Measurements from ENCODE around the gene DCUN1D4.

DCUN1D4 gene

DNA sequence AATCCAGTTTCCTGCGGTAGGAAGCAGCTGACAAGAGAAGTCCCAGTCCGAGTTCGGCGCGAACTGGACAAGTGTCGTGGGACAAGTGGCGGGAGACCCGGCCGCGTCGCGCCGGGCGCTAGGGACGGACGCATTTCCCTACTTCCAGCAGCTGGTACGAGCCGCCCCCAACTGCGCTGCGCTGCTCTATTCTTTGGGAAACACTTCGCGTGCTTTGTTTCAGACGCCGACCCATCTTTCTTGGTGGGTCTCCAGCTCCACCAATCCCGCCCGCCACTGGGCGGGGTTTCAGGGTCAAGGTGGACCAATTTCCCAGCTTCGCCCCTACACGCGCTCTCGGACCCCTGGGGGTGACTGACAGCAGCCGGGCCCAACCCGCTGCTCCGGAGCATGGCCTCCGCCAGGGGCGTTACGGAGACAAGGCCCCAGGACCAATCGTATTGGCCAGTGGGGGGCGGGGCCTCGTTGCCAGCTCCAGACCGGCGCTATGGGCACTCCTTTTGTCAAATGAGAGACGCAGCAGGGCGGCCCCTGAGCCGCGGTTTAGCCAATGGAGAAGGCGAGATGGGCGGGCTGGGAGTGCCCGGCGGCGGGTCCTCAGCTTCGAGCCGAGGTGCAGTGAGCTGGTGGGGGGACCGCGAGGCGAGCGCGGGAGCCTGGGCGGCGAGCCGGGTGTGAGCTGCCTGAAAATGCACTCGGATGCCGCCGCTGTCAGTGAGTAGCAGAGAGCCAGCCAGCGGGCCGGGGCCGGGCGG is at the start of gene DCUN1D4:
Gene DCUN1D4, plus strand, starts transcription at position 600 of the 755 bp plus-strand sequence. Its CDS starts 90 bp downstream, at position 690.
- TF ChIP-seq, protein P1, sequence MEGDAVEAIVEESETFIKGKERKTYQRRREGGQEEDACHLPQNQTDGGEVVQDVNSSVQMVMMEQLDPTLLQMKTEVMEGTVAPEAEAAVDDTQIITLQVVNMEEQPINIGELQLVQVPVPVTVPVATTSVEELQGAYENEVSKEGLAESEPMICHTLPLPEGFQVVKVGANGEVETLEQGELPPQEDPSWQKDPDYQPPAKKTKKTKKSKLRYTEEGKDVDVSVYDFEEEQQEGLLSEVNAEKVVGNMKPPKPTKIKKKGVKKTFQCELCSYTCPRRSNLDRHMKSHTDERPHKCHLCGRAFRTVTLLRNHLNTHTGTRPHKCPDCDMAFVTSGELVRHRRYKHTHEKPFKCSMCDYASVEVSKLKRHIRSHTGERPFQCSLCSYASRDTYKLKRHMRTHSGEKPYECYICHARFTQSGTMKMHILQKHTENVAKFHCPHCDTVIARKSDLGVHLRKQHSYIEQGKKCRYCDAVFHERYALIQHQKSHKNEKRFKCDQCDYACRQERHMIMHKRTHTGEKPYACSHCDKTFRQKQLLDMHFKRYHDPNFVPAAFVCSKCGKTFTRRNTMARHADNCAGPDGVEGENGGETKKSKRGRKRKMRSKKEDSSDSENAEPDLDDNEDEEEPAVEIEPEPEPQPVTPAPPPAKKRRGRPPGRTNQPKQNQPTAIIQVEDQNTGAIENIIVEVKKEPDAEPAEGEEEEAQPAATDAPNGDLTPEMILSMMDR (IDR thresholded peaks at IDR 0.05; ENCODE audit: extremely low read depth, missing control alignments) = no peak

DNA sequence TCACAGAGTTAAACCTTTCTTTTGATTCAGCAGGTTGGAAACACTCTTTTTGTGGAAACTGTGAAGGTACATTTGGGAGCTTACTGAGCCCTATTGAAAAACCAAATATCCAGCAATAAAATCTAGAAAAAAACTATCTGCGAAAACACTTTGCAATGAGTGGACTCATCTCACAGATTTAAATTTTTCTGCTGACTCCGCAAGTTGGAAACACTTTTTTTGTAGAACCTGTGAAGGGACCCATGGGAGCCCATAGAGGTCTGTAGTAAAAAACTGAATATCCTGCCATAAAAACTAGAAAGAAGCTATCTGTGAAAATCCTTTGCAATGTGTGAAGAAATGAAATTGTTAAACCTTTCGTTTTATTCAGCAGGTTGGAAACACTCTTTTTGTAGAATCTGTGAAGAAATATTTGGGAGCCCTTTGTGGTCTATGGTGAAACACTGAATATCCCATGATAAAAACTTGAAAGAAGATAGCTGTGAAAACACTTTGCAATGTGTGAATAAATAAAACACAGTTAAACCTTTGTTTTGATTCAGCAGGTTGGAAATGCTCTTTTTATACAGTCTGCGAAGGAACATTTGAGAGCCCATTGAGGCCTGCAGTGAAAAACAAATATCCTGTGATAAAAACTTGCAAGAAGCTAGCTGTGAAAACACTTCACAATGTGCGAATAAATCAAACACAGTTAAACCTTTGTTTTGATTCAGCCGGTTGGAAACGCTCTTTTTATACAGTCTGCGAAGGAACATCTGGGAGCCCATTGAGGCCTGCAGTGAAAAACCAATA is 22.3 kb upstream of the DCUN1D4 start:
- TF ChIP-seq, protein P1 (IDR thresholded peaks at IDR 0.05; ENCODE audit: extremely low read depth, missing control alignments) = no peak
- no peak for DNase-seq (ENCODE audit: low spot score)

More for the DNA sequence above, at the start of gene DCUN1D4:
- DNase-seq (ENCODE audit: low spot score) = peak; percentile 98

DNA sequence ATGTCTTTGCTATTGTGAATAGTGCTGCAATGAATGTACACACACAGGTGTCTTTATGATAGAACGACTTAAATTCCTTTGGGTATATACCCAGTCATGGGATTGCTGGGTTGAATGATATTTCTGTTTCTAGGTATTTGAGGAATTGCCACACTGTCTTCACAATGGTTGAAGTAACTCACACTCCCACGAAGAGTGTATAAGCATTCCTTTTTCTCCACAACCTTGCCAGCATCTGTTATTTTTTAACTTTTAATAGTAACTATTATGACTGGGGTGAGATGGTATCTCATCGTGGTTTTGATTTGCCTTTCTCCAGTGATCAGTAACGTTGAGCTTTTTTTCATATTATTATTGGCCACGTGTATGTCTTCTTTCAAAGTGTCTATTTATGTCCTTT is 17.6 kb upstream of the DCUN1D4 start:
- TF ChIP-seq, protein P1 (IDR thresholded peaks at IDR 0.05; ENCODE audit: extremely low read depth, missing control alignments) = no peak
- no peak for DNase-seq (ENCODE audit: low spot score)

DNA sequence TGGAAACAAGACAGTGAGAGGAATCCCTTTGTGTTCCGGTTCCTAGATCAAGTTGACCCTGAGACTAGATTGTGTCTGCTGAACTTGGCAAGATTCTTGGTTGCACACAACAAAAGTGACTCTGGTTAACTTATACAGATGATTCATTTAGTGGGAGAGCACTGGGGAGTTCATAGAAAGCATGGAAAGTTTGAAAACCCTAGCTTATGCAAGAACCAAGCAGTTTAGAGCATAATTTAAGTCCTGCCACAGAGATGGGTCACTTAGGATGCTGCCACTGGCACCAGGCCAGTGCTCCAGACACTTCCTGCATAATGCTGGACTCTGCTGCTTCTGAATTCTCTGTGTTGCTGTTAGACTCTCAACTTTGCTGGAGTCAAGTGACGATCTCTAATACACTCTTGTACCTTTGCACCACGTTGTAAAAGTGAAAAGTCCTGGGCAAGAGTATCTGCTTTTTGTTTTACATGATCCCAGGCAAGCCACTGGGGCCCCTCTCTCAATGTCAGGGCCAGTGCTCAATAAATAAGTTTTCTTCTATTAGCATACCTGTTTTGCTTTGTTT is 12.7 kb upstream of the DCUN1D4 start:
- TF ChIP-seq, protein P1 (IDR thresholded peaks at IDR 0.05; ENCODE audit: extremely low read depth, missing control alignments) = no peak
- no peak for DNase-seq (ENCODE audit: low spot score)

DNA sequence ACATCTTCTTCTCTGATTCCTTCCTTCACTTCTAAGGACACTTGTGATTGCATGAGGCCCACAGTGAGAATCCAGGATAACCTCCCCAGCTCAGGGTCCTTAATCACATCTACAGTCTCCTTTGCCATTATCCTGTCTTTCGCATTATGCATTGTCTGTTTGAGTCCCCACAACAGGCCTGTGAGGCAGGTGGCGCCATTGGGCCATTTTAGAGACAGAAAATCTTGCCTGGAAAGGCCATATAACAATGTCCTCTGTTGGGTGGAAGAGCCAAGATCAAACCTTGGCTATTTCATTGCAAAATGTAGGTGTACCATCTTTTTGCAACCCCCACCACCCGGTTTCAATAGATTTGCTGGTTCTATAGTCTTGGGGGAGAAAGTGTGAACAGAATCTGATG is 11.8 kb upstream of the DCUN1D4 start:
- TF ChIP-seq, protein P1 (IDR thresholded peaks at IDR 0.05; ENCODE audit: extremely low read depth, missing control alignments) = peak; percentile 38
- DNase-seq (ENCODE audit: low spot score) = peak; percentile 38

DNA sequence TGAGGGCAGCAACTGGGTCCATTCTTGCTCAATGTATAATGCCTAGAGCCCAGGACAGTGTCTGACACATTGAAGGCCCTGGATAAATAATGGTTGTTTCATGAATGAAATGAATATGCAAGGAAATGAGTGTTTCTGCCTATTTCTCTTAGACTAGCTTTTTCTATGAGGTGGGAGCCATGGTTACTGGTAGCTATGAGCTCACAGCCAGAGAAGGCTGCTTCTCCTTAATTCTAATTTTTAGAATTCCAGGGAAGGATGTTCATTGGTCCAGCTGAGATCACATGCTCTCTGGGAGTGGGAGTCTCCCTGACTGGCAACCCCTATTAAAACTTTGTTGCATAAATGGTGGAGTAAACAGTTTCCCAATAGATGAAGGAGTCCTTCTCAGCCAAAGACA is 9.7 kb upstream of the DCUN1D4 start:
- DNase-seq (ENCODE audit: low spot score) = no peak
- TF ChIP-seq, protein P1 (IDR thresholded peaks at IDR 0.05; ENCODE audit: extremely low read depth, missing control alignments) = no peak

DNA sequence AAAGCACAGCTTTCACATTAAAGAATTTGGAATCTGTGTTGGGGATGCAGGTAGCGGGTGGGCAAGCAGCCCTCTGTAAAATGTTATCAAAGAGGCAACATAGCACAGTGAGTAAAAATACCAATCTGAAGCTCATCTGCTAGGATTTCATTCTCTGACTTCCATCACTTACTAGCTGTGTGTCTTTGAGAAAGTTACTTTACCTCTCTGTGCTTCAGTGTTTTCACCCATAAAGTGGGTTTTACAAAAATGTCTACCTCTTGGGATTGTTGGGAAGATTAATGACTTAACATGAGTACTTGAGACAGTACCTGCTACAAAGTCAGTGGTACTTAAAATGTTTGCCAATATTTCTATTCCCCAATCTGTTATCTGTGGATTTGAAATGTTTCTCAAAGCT is 7.9 kb upstream of the DCUN1D4 start:
- DNase-seq (ENCODE audit: low spot score) = no peak
- TF ChIP-seq, protein P1 (IDR thresholded peaks at IDR 0.05; ENCODE audit: extremely low read depth, missing control alignments) = no peak
